Gastroesophageal sphincter (tissue), 3 donors: Measurements from ENCODE around the gene TNFRSF13B.

ENCODE experiments used
- CTCF ChIP-seq, 4 experiments: fragments of 200-600 bp in 2 of 4; fragments of 450-650 bp in 2 of 4; sonication (generic) in 1 of 4; IDR thresholded peaks; one replicate each; pipeline ENCODE4 v1.5.1; 2017 to 2019; ENCODE audit warnings: antibody characterized with exemption in 4 of 4, mild to moderate bottlenecking in 2 of 4, moderate library complexity in 2 of 4
- EP300 ChIP-seq: sonication (generic); formaldehyde crosslinking; IDR thresholded peaks from one replicate; pipeline ENCODE4 v1.6.1; 2017; ENCODE audit warnings: antibody characterized with exemption, mild to moderate bottlenecking
- POLR2A ChIP-seq, 2 donors: fragments of 450-650 bp; IDR thresholded peaks; one replicate each; pipeline ENCODE4 v1.6.1; 2017; ENCODE audit warnings: antibody characterized with exemption in 2 of 2, mild to moderate bottlenecking in 2 of 2, moderate library complexity in 1 of 2
- POLR2AphosphoS5 ChIP-seq: sonication (generic); formaldehyde crosslinking; IDR thresholded peaks from one replicate; pipeline ENCODE4 v1.6.1; 2017; ENCODE audit warnings: antibody characterized with exemption

- TF ChIP-seq POLR2A (IDR thresholded peaks at IDR 0.05) = no peak
- no peak for TF ChIP-seq CTCF (IDR thresholded peaks at IDR 0.05)
- TF ChIP-seq POLR2AphosphoS5 = no peak
- TF ChIP-seq EP300 = no peak
These were observed 49.4 kb upstream of the TNFRSF13B start for GRCh38 chr17:17021194-17021863.
